K562 (cell line): Measurements from ENCODE around the gene CDC42EP1. TPM values are rescaled to one million over a fixed set of nuclear protein-coding genes. Genes with fewer than 3 reads are reported as not detected.

Experiments
- CTCF ChIP-seq, 3 experiments: IDR thresholded peaks in 2 of 3; conservative IDR thresholded peaks in 1 of 3; 2 replicates each; pipeline ENCODE4 v1.5.1; 2011 to 2012; ENCODE audit warnings: low read length in 3 of 3, mild to moderate bottlenecking in 3 of 3, control low read depth in 2 of 3, improper control_type of control experiment in 1 of 3, inconsistent platforms in 1 of 3, low read depth in 1 of 3, mixed read lengths in 1 of 3, moderate library complexity in 1 of 3; ENCODE audit not compliant: insufficient read depth in 2 of 3
- FOXA1 ChIP-seq: fragments of 450-650 bp; IDR thresholded peaks from 2 replicates; pipeline ENCODE4 v1.6.1; 2016; ENCODE audit warnings: mild to moderate bottlenecking, borderline replicate concordance
- GTF3C2 ChIP-seq: IDR thresholded peaks from 3 replicates; pipeline ENCODE4 v1.6.1; 2011; ENCODE audit warnings: borderline replicate concordance, mild to moderate bottlenecking, moderate library complexity; ENCODE audit not compliant: insufficient read length; ENCODE audit errors: extremely low read depth
- NELFE ChIP-seq: IDR thresholded peaks from 2 replicates; pipeline ENCODE4 v1.6.1; 2011; ENCODE audit warnings: mild to moderate bottlenecking; ENCODE audit not compliant: insufficient read depth, insufficient read length
- PKNOX1 ChIP-seq: fragments of 450-650 bp; IDR thresholded peaks from 2 replicates; pipeline ENCODE4 v1.6.1; 2016
- ZNF609 ChIP-seq: sonication (generic); formaldehyde crosslinking; IDR thresholded peaks from 2 replicates; pipeline ENCODE4 v1.8.1; 2023; ENCODE audit warnings: missing genetic modification reagents, mild to moderate bottlenecking, borderline replicate concordance
- ZNF717 ChIP-seq: fragments of 250-450 bp; sonication (Bioruptor Pico); IDR thresholded peaks from 2 replicates; pipeline ENCODE4 v1.5.0; 2021
- polyA plus RNA-seq, 8 experiments: library from polyadenylated mRNA; depleted of rRNA in 4 of 8; stranded (reverse) in 5 of 8; unstranded in 3 of 8; fragments of >200 nt; fragmentation: Nextera tagmentation in 2 of 8; fragmentation: Illumina TruSeq in 1 of 8; extraction: Ambion mirVana in 2 of 8; extraction: Trizol in 1 of 8; gene quantifications; 2 replicates each; pipeline versions ENCODE4 v1.2.1 to v1.2.3, GENCODE V29; 2011 to 2014; ENCODE audit warnings: inconsistent platforms in 1 of 8, missing spikeins in 1 of 8
- total RNA-seq, 7 experiments: library from RNA; depleted of rRNA in 6 of 7; stranded (reverse); fragments of >200 nt in 6 of 7; fragmentation: Illumina TruSeq in 2 of 7; extraction: Trizol in 2 of 7; gene quantifications; 2 replicates each; pipeline versions ENCODE4 v1.2.1 to v1.2.3, GENCODE V29; 2011 to 2021; ENCODE audit warnings: low replicate concordance in 1 of 7

The CDC42EP1 gene
- total and polyA plus RNA-seq, 9 of the 15 experiments (the other 6 are each of a cell fraction or from before 2014, with no cell fraction given): 0.67 to 70.2 (median 7.3) TPM

- TF ChIP-seq ZNF609 (CRISPR knock-in tag) (no peak), NELFE (no peak), CTCF (IDR thresholded peaks at IDR 0.05 in 2 of 3, conservative IDR thresholded peaks at IDR 0.05 in 1 of 3; ENCODE audit: insufficient read depth in 2 of 3, low read depth in 1 of 3, low read length in 3 of 3) (peak; percentile 95 to 98 (median 97)), FOXA1 (no peak), ZNF717 (CRISPR knock-in tag) (no peak), GTF3C2 (no peak), PKNOX1 (peak; percentile 71)
Observed at GRCh38 chr22:37538590-37539357, 21.5 kb upstream of the CDC42EP1 start (continued).
